Activated gamma-delta T cell treated with anti-CD3 and anti-CD28 coated beads, Interleukin-2, amount 50 U/mL, for 16 hours (primary cell): Measurements from ENCODE around the gene SLC16A11.
"Not testable (repeated sequence)": the region's sequence is repeated elsewhere in the genome, so short reads cannot be mapped to it uniquely, and the experiment has no call there.

Experiments used
- DNase-seq: peaks from one replicate; pipeline ENCODE4 v3.0.0-alpha.2; 2020; ENCODE audit warnings: low read depth

The SLC16A11 gene

DNA sequence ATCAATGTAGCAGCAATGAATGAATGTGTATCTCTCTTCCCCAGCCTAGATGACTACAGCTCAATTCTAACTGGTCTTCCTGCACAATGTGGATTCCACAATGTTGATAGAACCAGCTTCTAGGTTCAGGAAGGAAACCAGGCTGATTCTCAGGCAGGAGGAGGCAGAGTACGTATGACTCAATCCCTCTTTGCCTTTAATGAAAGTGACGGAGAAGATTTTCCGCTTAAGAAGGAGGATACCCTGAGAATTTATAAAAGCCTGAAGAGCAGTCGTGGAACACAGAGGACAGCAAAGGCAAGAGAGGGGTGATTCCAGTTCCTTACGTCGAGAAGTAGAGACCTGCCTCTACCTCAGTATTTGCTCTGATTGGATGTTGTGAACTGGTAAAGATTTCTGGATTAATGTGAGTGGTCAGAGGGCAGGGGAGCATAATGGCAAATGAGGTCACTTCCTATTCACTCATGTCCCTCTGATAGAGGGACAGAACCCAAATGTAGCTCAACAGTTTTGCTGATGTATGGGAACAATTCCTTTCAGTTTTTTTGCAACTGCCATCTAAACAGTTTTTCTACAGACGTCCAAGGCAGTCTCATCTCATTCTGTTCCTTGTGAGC is 15.0 kb upstream of the SLC16A11 start:
- DNase-seq: no peak

DNA sequence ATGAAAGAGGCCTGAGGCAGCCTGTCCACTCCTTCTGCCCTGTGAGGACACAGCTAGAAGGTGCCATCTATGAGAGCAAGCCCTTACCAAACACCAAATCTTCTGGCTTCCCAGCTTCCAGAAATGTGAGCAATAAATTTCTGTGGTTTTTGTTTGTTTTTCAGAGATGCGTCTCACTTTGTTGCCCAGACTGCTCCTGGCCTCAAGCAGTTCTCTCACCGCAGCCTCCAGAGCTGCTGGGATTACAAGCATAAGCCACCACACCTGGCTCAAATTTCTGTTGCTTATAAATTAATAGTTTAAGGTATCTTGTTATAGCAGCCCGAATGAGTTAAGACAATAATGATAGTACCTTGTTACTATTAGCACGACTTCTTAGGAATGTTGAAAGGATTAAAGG is 12.5 kb upstream of the SLC16A11 start:
- DNase-seq: no peak

DNA sequence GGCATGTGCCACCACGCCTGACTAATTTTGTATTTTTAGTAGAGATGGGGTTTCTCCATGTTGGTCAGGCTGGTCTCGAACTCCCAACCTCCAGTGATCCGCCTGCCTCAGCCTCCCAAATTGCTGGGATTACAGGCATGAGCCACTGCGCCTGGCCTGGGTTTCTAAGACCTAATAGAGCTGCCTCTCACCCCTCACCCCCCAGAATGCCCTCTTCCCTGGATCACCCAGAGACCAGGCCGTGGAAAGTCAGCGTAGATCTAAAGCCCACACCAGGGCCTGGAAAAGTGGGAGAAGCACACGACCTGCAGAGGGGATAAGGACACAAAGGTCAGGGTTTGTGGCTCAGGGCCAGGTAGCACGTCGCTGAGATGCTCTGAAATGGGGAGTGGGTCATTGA is 6.7 kb upstream of the SLC16A11 start:
- not testable (repeated sequence) for DNase-seq

- DNase-seq: no peak
Measured at GRCh38 chr17:7048968-7049367, 5.1 kb upstream of the SLC16A11 start.

GRCh38 chr17:7047566-7047965 is 3.7 kb upstream of the SLC16A11 start:
- no peak for DNase-seq

DNA sequence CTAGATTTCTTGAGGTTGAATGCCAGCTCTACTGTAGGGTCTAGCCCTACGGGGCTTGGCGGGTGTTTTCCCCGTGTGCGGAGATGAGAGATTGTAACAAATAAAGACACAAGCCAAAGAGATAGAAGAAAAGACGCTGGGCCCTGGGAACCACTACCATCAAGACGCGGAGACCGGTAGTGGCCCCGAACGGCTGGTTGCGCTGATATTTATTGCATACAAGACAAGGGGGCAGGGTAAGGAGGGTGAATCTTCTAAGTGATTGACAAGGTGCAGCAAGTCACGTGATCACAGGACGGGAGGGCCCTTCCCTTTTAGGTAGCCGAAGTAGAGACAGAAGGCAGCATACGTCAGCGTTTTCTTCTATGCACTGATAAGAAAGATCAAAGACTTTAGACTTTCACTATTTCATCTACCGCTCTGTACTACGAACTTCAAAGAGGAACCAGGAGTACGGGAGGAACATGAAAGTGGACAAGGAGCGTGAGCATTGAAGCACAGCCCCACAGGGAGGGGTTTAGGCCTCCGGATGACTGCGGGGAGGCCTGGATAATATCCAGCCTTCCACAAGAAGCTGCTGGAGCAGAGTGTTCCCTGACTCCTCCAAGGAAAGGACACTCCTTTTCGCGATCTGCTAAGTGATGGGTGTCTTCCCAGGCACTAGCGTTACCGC is 3.0 kb upstream of the SLC16A11 start:
- peak; percentile 52 for DNase-seq

- DNase-seq: no peak
Measured at GRCh38 chr17:7046127-7046724, 2.3 kb upstream of the SLC16A11 start.

- no peak for DNase-seq
Measured at GRCh38 chr17:7045492-7046126, 1.7 kb upstream of the SLC16A11 start.

- no peak for DNase-seq
Measured at GRCh38 chr17:7043182-7043496, 753 bp downstream of the SLC16A11 start.

DNA sequence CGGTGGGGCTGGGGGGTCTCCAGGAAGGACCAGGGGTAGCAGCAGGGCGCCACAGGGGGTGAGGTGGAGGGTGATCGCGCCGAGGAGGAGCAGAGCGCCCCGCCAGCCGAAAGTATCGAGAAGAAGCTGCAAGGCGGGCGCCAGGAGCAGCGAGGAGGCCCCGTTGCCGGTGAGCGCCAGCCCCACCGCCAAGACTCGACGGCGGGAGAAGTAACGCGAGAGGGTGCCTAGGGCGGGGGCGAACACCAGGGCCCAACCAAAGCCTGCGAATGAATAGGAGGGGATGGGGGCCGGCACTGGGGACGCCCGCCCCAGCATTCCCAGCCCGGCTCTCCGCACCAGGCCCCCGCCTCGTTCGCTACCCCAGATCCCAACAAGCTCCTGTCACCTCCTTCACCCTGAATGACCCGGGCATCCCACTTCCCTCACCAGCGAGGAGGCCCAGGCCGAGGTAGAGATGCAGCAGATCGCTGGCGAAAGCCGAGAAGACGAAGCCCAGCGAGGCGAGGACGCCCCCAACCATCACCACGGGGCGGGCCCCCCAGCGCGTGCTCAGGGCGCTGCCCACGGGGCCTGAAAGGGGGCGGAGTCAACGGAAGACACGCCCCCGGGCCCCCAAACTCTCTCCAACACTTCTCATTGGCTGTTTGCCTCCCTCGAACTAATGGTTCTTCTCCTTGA is 1.3 kb downstream of the SLC16A11 start:
- DNase-seq: no peak

DNA sequence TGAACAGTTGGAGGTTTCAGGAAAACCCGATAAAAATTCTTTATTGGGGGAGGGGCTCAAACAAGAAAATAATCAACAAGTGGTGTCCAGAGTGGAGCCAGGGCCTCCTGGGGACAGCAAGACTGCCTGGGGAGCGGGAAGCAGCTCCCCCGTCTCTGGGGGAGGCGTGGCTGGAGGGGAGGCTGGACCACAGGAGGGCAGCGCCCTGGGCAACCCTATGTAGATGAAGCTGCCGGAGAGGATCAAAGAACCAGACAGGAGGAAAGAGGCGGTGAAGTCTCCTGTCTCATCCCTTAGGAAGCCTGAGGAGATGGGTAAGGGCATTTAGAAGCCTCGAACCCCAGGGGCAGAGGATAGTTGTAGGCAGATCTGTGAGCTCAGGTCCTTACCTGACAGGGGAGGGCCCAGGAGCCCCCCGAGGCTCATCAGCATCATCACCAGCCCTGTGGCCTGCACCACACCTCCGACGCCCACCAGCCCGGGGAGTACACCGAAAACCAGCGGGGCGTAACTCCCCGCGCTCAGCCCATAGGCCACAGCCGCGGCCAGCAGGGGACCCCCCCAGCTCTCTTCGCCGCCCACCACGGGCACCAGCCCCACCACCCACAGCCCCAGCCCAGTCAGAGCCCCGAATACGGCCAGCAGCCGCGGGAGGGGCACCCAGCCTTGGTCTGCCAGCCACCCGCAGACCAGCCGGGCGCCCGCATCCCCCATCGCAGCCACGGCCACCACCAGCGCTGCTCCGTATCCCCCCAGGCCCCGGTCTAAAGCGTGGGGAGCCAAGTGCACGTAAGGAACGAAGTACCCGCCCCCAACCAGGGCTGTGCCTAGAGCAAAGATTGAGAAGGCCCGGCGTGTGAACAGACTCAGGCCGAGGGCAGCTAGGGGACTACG is 2.0 kb downstream of the SLC16A11 start:
- no peak for DNase-seq

DNA sequence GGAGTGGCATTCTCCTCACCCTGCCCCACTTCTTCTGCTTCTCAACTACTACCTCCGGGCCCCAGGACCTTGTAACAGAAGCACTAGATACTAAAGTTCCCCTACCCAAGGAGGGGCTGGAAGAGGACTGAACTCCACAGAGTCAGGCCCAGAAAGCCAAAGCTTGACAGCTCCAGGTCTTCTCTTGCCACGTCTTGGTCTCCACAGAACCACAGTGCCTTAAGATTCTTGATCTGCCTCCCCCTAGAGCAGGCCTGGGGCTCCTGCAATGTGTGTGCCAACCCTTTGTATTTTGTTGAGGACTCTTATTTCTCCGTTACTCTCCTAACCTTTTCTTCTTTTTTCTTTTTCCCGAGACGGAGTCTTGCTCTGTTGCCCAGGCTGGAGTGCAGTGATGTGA is 4.1 kb downstream of the SLC16A11 start:
- no peak for DNase-seq

DNA sequence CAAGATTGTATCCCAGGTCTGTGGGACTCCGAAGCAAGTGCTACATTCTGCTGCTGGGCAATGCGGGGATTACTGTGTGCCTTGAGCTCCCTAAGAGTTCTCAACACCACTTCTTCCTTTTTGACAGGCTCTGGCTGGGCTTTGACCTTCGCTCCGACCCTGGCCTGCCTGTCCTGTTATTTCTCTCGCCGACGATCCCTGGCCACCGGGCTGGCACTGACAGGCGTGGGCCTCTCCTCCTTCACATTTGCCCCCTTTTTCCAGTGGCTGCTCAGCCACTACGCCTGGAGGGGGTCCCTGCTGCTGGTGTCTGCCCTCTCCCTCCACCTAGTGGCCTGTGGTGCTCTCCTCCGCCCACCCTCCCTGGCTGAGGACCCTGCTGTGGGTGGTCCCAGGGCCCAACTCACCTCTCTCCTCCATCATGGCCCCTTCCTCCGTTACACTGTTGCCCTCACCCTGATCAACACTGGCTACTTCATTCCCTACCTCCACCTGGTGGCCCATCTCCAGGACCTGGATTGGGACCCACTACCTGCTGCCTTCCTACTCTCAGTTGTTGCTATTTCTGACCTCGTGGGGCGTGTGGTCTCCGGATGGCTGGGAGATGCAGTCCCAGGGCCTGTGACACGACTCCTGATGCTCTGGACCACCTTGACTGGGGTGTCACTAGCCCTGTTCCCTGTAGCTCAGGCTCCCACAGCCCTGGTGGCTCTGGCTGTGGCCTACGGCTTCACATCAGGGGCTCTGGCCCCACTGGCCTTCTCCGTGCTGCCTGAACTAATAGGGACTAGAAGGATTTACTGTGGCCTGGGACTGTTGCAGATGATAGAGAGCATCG is 5.6 kb downstream of the SLC16A11 start:
- no peak for DNase-seq

GRCh38 chr17:7035591-7036368 is 8.1 kb downstream of the SLC16A11 start, which contains the start of gene SLC16A13:
Gene SLC16A13, plus strand, starts transcription at chr17:7036015. Its CDS starts 368 bp downstream, at chr17:7036383.
- DNase-seq: peak; percentile 96

- DNase-seq: no peak
Measured at GRCh38 chr17:7034955-7035590, 8.8 kb downstream of the SLC16A11 start.

DNA sequence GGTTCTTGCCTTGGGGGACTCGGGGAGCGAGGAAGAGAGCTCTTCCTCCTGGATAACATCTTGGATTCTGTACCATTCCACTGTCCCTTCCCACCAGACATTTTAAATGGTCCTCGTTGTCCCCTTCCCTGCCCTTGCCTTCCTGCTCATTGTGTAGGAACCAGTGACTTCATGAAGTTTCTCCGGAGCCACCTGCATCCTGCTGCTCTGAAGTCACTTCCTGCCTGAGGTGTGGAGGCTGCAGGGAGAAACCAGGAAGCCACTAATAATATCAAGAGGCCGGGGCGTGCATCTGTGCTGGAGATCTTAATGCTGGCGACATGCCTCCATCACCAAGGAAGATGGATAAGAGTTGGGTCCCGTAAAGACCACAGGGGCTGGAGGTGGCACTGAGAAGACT is 14.2 kb downstream of the SLC16A11 start:
- DNase-seq: no peak

DNA sequence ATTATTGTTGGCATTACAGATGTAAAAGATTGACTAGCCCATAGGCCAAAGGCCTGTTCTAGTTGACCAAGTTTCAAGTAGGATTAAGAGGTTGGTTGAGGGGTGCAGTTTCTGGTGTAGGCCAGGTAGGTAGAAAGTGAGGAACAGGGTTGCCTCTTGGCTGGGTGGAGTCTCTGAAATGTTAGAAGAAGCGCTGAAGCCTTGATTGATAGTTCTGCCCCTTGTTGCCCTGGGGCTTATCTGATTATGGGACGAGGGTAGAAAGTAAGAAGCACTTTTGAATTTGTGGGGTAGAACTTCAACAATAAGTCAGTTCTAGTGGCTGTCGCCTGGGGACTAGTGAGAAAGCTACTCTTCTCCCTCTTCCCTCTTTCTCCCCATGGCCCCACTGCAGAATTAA is 14.8 kb downstream of the SLC16A11 start:
- DNase-seq: no peak

GRCh38 chr17:7027335-7027734 is 16.6 kb downstream of the SLC16A11 start:
- DNase-seq: no peak

- no peak for DNase-seq
Measured at GRCh38 chr17:7026471-7027115, 17.3 kb downstream of the SLC16A11 start.
